ENCODE results near the gene ANKRD33B. TPM values are rescaled to one million over a fixed set of nuclear protein-coding genes. Genes with fewer than 3 reads are reported as not detected.
A peak's percentile ranks its signal among the peaks of the same experiment; 100 is the strongest.
"Not testable (repeated sequence)": the region's sequence is repeated elsewhere in the genome, so short reads cannot be mapped to it uniquely, and the experiment has no call there.

Gene ANKRD33B
- polyA plus RNA-seq (ENCODE audit: insufficient read length in 12 of 12): 1 to 10 TPM in 10 of 12 donors, not detected in 2; 1.2 to 3.3 (median 1.8) TPM
- long read RNA-seq, donor 1: 0 reads
- long read RNA-seq, donor 2: 0 reads
- long read RNA-seq, donor 3, full-length matches to known transcripts: 1 of 1 reads
- long read RNA-seq, donor 3, partial matches to known transcripts: 0 of 1 reads
- long read RNA-seq, donor 3, other reads (novel, unspliced or antisense): 0 of 1 reads
- long read RNA-seq, donor 4: 0 reads
- long read RNA-seq, donor 5, full-length matches to known transcripts: 1 of 1 reads
- long read RNA-seq, donor 5, partial matches to known transcripts: 0 of 1 reads
- long read RNA-seq, donor 5, other reads (novel, unspliced or antisense): 0 of 1 reads
- long read RNA-seq, donor 6: 0 reads
- long read RNA-seq, donor 7: 0 reads
- long read RNA-seq, donor 8: 0 reads
- long read RNA-seq, donor 9, full-length matches to known transcripts: 1 of 1 reads
- long read RNA-seq, donor 9, partial matches to known transcripts: 0 of 1 reads
- long read RNA-seq, donor 9, other reads (novel, unspliced or antisense): 0 of 1 reads
- long read RNA-seq, donor 10: 0 reads
- long read RNA-seq, donor 11: 0 reads

- no peak for DNase-seq
Observed at GRCh38 chr5:10563945-10564837, at the start of gene ANKRD33B. TSS of gene ANKRD33B (plus strand) at chr5:10564070. CDS start at chr5:10564468, 398 bp downstream.

GRCh38 chr5:10514572-10514971, 49.3 kb upstream of the ANKRD33B start:
- DNase-seq: not testable (repeated sequence)

- no peak for DNase-seq
Observed at GRCh38 chr5:10515492-10515891, 48.4 kb upstream of the ANKRD33B start.

- DNase-seq: no peak
Observed at GRCh38 chr5:10518347-10518746, 45.5 kb upstream of the ANKRD33B start.

- no peak for DNase-seq
Observed at GRCh38 chr5:10519729-10520128, 44.1 kb upstream of the ANKRD33B start.

- DNase-seq: no peak
Observed at GRCh38 chr5:10520706-10521105, 43.2 kb upstream of the ANKRD33B start.

- DNase-seq: no peak
Observed at GRCh38 chr5:10521466-10522223, 42.2 kb upstream of the ANKRD33B start.

GRCh38 chr5:10522224-10522611, 41.7 kb upstream of the ANKRD33B start:
- DNase-seq: no peak

GRCh38 chr5:10524376-10525123, 39.3 kb upstream of the ANKRD33B start:
- DNase-seq: no peak

- no peak for DNase-seq
Observed at GRCh38 chr5:10525124-10525495, 38.8 kb upstream of the ANKRD33B start.

- DNase-seq: no peak
Observed at GRCh38 chr5:10527281-10527950, 36.5 kb upstream of the ANKRD33B start.

- DNase-seq: peak; percentile 51
Observed at GRCh38 chr5:10528056-10528816, 35.6 kb upstream of the ANKRD33B start.

GRCh38 chr5:10528827-10529226, 35.0 kb upstream of the ANKRD33B start:
- no peak for DNase-seq

- DNase-seq: no peak
Observed at GRCh38 chr5:10530601-10531320, 33.1 kb upstream of the ANKRD33B start.

- no peak for DNase-seq
Observed at GRCh38 chr5:10532421-10532820, 31.4 kb upstream of the ANKRD33B start.

GRCh38 chr5:10533226-10533625, 30.6 kb upstream of the ANKRD33B start:
- no peak for DNase-seq

- no peak for DNase-seq
Observed at GRCh38 chr5:10534561-10535530, 29.0 kb upstream of the ANKRD33B start.

GRCh38 chr5:10536511-10536910, 27.4 kb upstream of the ANKRD33B start:
- DNase-seq: no peak
